ENCODE results near the gene TET3. TPM values are rescaled to one million over a fixed set of nuclear protein-coding genes. Genes with fewer than 3 reads are reported as not detected.
A peak's percentile ranks its signal among the peaks of the same experiment; 100 is the strongest.

Gene TET3
- total RNA-seq, 2 donors from 2014 or later, result 20.3 to 22.5 TPM

DNA sequence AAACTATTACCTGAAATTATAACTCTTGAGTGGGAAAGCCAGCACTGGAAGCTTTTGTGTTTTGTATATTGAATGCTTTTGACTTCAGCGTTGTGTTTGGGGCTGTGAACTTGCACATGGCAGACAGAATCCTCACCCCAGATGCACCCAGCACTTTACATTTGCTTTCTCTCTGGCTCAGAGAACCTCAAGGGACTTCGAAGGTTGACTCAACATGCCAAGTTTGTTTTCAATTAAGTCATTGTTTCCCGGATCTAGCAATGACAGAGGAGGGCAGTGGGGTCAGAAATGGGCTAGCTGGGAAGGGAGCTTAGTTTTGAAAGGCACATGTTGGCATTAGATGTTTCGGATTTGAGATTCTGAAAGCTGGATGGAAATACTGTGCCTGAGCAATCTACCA, 22.4 kb downstream of the TET3 start:
- Mint-ChIP-seq H3K4me3 (no peak overlapping the region), H3K27me3 (no peaks in the 10 kb centered on the region), H3K4me1 (peaks cover 20% of the 10 kb centered on the region), H3K27ac (peak overlapping the region; percentile 67), H3K36me3 (ENCODE audit: low read depth) (no peaks in the 10 kb centered on the region)
- no peaks in the 10 kb centered on the region for H3K9me3 ChIP-seq (ENCODE audit: control insufficient read depth, low read length, poor library complexity, severe bottlenecking)
- no peak for DNase-seq
- no peak for ATAC-seq

DNA sequence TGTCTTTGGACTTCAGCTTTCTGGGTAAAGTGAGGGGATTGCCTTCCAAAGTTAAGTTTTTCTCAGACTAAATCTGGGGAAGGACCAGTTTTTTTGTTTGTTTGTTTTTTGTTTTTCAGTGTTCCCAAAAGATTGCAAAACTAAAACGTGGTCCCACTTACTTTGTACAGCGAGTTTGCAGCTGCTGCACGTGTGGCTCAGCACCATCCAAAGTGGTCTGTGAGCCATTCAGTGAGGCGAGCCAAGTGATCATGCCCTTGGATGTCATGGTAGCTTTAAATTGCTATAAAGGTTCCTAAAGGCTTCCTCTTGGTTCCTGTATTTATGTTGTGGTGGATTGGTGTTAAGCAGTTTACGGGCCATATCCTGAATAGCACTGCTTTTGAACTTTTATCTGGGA, 23.0 kb downstream of the TET3 start:
- Mint-ChIP-seq H3K36me3 (ENCODE audit: low read depth) (no peaks in the 10 kb centered on the region), H3K4me1 (peaks cover 20% of the 10 kb centered on the region), H3K27me3 (no peaks in the 10 kb centered on the region), H3K4me3 (no peak overlapping the region), H3K27ac (no peak overlapping the region)
- no peaks in the 10 kb centered on the region for H3K9me3 ChIP-seq (ENCODE audit: control insufficient read depth, low read length, poor library complexity, severe bottlenecking)
- ATAC-seq, result no peak
- DNase-seq, result no peak

DNA sequence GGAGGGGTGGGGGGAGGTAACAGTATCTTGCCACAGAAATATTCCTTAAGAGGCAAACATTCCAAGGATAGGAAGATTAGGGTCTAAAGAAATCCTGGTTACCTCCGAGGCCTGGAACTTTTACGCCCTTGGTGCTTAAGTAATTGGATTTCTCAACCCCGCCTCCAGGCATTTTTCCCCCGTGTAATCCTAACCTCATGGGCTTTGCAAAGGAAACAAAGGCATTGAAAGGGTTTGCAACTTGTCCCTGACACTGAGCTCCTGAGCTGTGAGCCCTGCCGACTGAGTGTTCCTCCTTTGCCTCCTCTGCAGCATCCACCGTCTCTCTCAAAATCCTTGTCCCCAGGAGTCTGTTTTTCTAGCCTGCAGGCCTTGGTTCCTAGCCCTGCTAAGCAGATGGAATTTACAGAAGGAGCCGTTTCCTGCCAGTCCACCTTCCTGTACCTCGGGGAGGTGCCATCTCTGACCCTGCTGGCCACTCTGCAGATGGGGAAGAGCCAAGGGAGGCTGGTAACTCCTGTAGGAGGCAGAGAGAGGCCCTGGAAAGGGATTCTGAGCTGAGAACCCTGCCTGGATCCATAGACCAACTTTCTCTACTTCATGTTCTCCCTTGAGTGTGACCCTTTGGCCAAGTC, 24.2 kb downstream of the TET3 start:
- Mint-ChIP-seq H3K36me3 (ENCODE audit: low read depth) (no peaks in the 10 kb centered on the region), H3K27ac (no peak overlapping the region), H3K27me3 (no peaks in the 10 kb centered on the region), H3K4me1 (peaks cover 15% of the 10 kb centered on the region), H3K4me3 (no peak overlapping the region)
- ATAC-seq, result no peak
- DNase-seq, result no peak
- no peaks in the 10 kb centered on the region for H3K9me3 ChIP-seq (ENCODE audit: control insufficient read depth, low read length, poor library complexity, severe bottlenecking)

DNA sequence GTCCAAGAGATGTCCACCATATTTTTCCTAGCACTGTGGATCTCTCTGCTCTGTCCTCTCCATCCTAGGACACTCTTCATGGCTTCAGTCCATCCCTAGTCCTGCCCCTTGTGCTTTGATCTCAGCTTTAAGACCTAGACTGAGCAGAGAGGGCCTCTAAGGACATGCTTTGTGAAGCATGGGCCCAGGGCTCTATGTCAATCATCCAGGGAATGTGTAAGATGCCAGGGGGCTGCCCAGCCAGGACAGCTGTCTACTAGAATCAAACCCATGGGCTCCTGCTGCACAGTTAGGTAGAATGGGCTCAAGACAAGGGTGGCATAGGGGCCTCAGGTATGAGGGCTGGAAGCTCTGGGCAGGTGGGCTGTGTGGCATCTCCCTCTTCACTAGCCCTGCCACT, 24.9 kb downstream of the TET3 start:
- no peaks in the 10 kb centered on the region for H3K27me3 Mint-ChIP-seq
- no peak overlapping the region for H3K27ac Mint-ChIP-seq
- H3K36me3 Mint-ChIP-seq (ENCODE audit: low read depth), result no peaks in the 10 kb centered on the region
- no peak for DNase-seq
- H3K4me1 Mint-ChIP-seq, result peaks cover 14% of the 10 kb centered on the region
- no peaks in the 10 kb centered on the region for H3K9me3 ChIP-seq (ENCODE audit: control insufficient read depth, low read length, poor library complexity, severe bottlenecking)
- H3K4me3 Mint-ChIP-seq, result no peak overlapping the region
- ATAC-seq, result no peak

DNA sequence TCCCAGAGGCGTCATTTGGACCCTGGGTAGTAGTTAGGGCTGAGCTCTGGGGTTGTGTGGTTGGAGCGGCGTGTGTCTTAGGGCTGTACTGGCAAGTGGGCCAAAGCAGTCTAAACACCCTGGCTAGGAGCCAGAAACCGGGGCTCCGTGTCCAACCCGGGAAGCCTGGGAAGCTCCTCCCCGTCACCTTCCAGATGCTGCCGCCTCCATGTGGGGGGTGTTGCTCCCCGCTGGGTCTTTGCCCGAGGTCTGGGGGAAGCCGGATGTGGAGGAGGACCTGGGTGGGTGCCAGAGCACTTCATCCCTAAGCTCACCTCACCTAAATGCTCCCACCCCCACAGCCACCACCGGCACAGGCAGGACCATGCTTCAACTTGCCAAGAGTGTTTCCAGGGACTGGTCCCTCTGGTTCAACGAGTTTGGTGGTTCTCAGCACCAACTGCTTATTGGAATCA, 25.4 kb downstream of the TET3 start:
- ATAC-seq (no peak), DNase-seq (no peak)
- H3K36me3 Mint-ChIP-seq (ENCODE audit: low read depth), result no peaks in the 10 kb centered on the region
- no peaks in the 10 kb centered on the region for H3K27me3 Mint-ChIP-seq
- peaks cover 14% of the 10 kb centered on the region for H3K4me1 Mint-ChIP-seq
- no peak overlapping the region for H3K4me3 Mint-ChIP-seq
- no peaks in the 10 kb centered on the region for H3K9me3 ChIP-seq (ENCODE audit: control insufficient read depth, low read length, poor library complexity, severe bottlenecking)
- no peak overlapping the region for H3K27ac Mint-ChIP-seq

DNA sequence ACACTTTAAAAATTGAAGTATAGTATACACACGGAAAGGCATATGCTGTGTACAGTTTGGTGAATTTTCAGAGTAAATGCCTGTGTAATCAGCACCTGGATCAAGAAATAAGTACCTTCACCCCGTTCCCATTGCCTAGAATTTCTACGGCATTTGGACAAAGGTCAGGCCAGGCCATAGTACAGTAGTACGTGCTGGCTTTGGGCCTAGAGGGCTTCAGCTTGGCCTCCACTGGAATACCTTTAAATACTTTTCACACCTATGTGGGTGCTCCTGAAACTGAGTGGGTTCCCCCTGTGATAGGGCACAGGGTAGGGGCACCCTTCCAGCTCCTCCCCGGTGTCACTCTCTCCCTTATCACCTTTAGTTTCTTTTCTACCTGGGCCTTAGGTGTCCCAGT, 26.5 kb downstream of the TET3 start:
- no peak overlapping the region for H3K27ac Mint-ChIP-seq
- H3K4me3 Mint-ChIP-seq, result no peak overlapping the region
- no peak for ATAC-seq
- no peaks in the 10 kb centered on the region for H3K36me3 Mint-ChIP-seq (ENCODE audit: low read depth)
- H3K4me1 Mint-ChIP-seq, result peaks cover 12% of the 10 kb centered on the region
- no peaks in the 10 kb centered on the region for H3K27me3 Mint-ChIP-seq
- no peaks in the 10 kb centered on the region for H3K9me3 ChIP-seq (ENCODE audit: control insufficient read depth, low read length, poor library complexity, severe bottlenecking)
- DNase-seq, result no peak

DNA sequence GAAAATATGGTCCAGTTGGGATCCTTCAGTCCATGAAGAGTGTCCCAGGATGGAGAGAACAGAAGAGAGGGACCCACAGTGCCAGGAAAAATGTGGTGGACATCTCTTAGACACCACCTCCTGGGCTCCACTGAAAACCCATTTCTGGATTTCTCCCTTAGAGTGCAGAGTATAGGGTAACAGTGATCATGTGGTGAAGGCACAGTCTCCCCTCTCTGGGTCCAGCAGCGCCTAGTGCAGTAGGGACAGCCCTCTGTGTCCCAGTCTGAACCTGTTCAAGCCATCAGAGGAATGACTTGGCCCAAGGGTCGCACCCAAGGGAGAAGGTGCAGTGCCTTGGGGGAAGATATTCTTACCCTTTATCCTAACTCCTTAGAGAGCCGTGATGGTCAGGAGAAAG, 30.1 kb downstream of the TET3 start:
- Mint-ChIP-seq H3K4me3 (no peak overlapping the region), H3K36me3 (ENCODE audit: low read depth) (no peaks in the 10 kb centered on the region), H3K4me1 (peaks cover 13% of the 10 kb centered on the region), H3K27me3 (no peaks in the 10 kb centered on the region), H3K27ac (no peak overlapping the region)
- no peaks in the 10 kb centered on the region for H3K9me3 ChIP-seq (ENCODE audit: control insufficient read depth, low read length, poor library complexity, severe bottlenecking)
- no peak for ATAC-seq
- DNase-seq, result no peak

DNA sequence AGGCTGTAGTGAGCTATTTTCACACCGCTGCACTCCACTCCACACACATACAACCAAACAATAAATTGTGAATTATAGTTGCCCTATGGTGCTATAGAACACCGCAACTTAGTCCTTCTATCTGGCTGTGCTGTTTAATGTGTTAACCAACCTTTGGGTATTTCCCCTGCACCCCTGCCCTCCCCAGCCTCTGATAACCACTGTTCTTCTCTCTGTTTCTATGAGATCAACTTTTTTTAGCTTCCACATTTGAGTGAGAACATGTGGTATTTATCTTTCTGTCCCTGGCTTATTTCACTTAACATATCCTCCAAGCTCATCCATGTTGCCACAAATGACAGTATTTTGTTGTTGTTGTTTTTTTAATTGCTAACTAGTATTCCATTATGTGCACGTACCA, 32.5 kb downstream of the TET3 start:
- Mint-ChIP-seq H3K36me3 (ENCODE audit: low read depth) (no peaks in the 10 kb centered on the region), H3K27ac (no peak overlapping the region), H3K4me3 (no peak overlapping the region), H3K27me3 (no peaks in the 10 kb centered on the region), H3K4me1 (peaks cover 21% of the 10 kb centered on the region)
- DNase-seq (no peak), ATAC-seq (no peak)
- H3K9me3 ChIP-seq (ENCODE audit: control insufficient read depth, low read length, poor library complexity, severe bottlenecking), result no peaks in the 10 kb centered on the region

DNA sequence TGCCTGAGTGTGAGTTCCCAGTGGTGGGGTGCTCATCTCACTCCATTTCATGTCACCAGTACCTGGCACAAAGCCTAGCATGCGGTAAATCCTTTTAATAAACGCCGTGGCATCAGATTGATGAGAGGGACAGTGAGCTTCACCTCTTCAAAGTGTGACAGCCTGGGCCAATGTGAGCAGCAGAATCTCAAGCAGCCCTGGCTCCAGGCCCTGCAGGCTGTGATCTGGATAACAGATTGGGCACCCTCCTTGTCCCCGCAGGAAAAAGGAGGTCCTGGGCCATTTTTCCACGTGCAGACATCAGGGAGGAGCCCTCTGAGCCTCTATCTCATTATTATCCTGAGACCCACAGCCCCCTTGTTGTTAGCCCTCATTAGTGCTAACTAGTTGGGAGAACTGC, 34.8 kb downstream of the TET3 start:
- H3K36me3 Mint-ChIP-seq (ENCODE audit: low read depth), result no peaks in the 10 kb centered on the region
- no peak overlapping the region for H3K4me3 Mint-ChIP-seq
- DNase-seq, result no peak
- peaks cover 22% of the 10 kb centered on the region for H3K4me1 Mint-ChIP-seq
- no peak for ATAC-seq
- H3K27me3 Mint-ChIP-seq, result no peaks in the 10 kb centered on the region
- H3K27ac Mint-ChIP-seq, result peak overlapping the region; percentile 67
- no peaks in the 10 kb centered on the region for H3K9me3 ChIP-seq (ENCODE audit: control insufficient read depth, low read length, poor library complexity, severe bottlenecking)

DNA sequence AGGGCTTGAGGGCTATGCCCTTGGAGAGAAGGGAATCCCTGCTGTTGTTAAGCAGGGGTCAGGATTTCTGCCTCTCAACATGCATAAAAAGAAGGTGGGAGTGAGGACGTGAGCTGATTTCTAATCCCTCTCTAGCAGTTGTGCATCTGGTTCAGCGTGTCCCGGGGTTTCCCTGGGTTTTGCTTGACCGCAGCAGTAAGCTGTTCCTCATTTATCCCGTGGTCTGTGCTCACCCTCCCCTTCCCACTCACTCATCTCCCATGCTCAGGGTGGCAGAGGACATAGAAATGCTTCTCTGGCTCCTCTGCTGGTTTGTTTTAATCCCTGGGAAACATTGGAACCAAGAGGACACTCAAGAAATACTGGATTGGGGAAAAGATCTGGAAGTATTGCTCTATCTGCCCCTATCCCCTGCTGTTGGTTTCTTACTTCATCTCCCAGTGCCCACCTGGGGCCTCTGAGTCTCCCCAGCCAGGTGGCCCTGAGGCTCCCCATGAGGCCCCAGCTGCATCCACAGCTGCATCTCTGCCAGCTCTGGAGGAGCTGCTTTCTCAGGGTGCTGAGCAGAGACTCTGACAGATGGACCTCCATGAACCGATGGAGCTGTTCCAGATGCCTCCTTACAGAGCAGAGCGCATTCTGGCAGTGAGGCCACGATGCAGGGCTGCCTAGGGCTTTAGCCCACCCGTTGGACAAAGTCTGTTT, 36.1 kb downstream of the TET3 start:
- no peak for DNase-seq
- H3K36me3 Mint-ChIP-seq (ENCODE audit: low read depth), result no peaks in the 10 kb centered on the region
- peaks cover 25% of the 10 kb centered on the region for H3K4me1 Mint-ChIP-seq
- H3K27me3 Mint-ChIP-seq, result no peaks in the 10 kb centered on the region
- peak overlapping the region; percentile 14 for H3K27ac Mint-ChIP-seq
- peak; percentile 37 for ATAC-seq
- no peak overlapping the region for H3K4me3 Mint-ChIP-seq
- no peaks in the 10 kb centered on the region for H3K9me3 ChIP-seq (ENCODE audit: control insufficient read depth, low read length, poor library complexity, severe bottlenecking)

DNA sequence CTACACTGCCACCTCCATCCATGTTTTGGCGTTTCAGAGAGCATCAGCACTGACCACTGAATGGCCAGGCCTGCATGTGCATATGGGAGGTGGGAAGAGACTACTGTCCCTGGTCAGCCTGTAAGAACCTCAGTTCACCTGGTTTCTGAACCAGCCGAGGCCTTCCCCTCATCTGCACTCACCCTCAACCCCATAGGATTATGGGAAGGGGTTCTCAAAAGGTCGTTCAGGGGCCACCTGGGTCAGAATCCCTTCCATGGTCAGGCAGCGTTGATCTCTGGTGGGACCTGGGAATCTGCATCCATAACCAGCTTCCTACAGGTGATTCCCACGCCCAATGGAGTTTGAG, 36.7 kb downstream of the TET3 start:
- H3K4me3 Mint-ChIP-seq, result no peak overlapping the region
- no peak for ATAC-seq
- peaks cover 25% of the 10 kb centered on the region for H3K4me1 Mint-ChIP-seq
- H3K9me3 ChIP-seq (ENCODE audit: control insufficient read depth, low read length, poor library complexity, severe bottlenecking), result no peaks in the 10 kb centered on the region
- peak overlapping the region; percentile 14 for H3K27ac Mint-ChIP-seq
- no peaks in the 10 kb centered on the region for H3K36me3 Mint-ChIP-seq (ENCODE audit: low read depth)
- H3K27me3 Mint-ChIP-seq, result no peaks in the 10 kb centered on the region
- DNase-seq, result no peak

DNA sequence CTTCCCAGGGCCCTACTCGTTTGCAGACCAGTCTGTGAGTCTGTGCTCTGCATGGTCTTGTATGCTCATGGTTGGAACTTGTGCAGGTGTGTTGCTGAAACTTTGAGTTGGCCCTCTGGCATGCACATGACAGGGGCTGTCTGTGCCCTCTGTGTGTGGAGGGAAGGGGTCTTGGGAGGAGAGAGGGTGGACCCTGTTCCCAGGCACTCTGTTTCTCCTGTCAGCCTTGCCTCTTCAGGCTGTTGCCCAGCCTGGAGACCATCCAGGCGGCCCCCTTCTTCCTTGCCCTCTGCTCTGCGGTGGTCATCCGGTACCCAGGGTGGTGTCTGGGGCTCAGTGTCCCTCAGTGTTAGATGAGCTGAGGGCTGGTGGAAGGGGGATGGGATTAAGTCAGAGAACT, 39.5 kb downstream of the TET3 start:
- H3K27ac Mint-ChIP-seq, result peak overlapping the region; percentile 71
- no peaks in the 10 kb centered on the region for H3K27me3 Mint-ChIP-seq
- H3K4me3 Mint-ChIP-seq, result no peak overlapping the region
- H3K36me3 Mint-ChIP-seq (ENCODE audit: low read depth), result no peaks in the 10 kb centered on the region
- H3K9me3 ChIP-seq (ENCODE audit: control insufficient read depth, low read length, poor library complexity, severe bottlenecking), result no peaks in the 10 kb centered on the region
- H3K4me1 Mint-ChIP-seq, result peaks cover 23% of the 10 kb centered on the region
- ATAC-seq (no peak), DNase-seq (no peak)

DNA sequence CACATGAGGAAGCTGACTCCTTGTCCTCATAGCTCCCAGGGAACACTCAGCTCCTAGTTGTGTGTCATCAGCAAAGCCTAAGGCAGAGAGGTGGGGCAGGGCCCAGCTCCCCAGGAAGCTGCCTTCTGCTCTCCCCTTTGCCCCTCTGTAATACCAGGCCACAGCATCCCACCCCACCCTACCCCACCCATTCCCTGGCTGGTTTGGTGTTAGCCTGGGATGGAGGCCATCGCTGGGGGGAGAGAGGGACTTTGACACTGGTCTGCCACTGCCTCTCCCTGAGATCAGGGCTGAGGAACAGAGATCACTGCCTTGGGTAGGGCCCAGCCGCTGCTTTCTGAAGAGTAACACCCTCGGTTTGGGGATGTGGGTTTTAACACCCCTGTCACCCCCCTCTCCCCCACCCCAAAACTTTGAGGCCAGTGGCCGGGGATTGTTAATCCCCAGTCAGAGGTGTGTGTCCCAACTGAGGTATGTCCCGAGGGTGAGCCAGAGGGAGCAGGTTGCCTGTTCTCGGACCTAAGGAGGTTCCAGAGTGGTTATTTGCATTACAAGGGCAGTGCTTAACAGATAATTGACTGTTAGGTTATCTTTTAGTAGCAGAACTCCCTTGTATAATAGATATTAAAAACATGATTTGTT, 41.4 kb downstream of the TET3 start:
- H3K27ac Mint-ChIP-seq, result no peak overlapping the region
- no peak overlapping the region for H3K4me3 Mint-ChIP-seq
- DNase-seq (no peak), ATAC-seq (no peak)
- H3K27me3 Mint-ChIP-seq, result no peaks in the 10 kb centered on the region
- peaks cover 28% of the 10 kb centered on the region for H3K4me1 Mint-ChIP-seq
- no peaks in the 10 kb centered on the region for H3K9me3 ChIP-seq (ENCODE audit: control insufficient read depth, low read length, poor library complexity, severe bottlenecking)
- no peaks in the 10 kb centered on the region for H3K36me3 Mint-ChIP-seq (ENCODE audit: low read depth)
